Tongue (tissue), 2 donors: ENCODE results near the gene COX20. TPM values are rescaled to one million over a fixed set of nuclear protein-coding genes. Genes with fewer than 3 reads are reported as not detected.
"Not testable (repeated sequence)": the region's sequence is repeated elsewhere in the genome, so short reads cannot be mapped to it uniquely, and the experiment has no call there.

Source experiments
- DNase-seq: peaks from one replicate; pipeline ENCODE4 v3.0.0-alpha.2; 2015
- total RNA-seq: library from RNA; depleted of rRNA; stranded (reverse); fragments of >200 nt; gene quantifications from one replicate; pipeline ENCODE4 v1.2.3, GENCODE V29; 2014

COX20 gene
- total RNA-seq, 1 donor from 2014 or later = 34.6 TPM

- no peak for DNase-seq
Observed at GRCh38 chr1:244826712-244827111, 8.7 kb upstream of the COX20 start.

DNA sequence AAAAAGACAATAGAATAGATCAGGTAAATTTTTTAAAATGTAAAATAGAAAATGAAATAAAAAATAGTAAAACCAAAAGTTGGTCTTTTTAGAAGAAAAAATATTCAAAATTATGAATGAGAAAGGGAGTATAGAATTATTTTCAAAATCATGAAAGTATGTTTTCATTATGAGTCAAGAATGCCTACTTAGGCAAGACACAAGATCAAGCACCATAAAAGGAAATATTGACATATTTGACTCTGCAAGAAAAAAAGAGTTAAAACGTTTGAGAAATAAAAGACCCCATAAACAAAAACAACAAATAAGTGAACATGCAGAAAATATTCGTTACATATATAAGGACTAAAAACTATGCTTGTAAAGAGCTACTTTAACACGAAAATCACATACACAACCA, 4.8 kb upstream of the COX20 start:
- no peak for DNase-seq

DNA sequence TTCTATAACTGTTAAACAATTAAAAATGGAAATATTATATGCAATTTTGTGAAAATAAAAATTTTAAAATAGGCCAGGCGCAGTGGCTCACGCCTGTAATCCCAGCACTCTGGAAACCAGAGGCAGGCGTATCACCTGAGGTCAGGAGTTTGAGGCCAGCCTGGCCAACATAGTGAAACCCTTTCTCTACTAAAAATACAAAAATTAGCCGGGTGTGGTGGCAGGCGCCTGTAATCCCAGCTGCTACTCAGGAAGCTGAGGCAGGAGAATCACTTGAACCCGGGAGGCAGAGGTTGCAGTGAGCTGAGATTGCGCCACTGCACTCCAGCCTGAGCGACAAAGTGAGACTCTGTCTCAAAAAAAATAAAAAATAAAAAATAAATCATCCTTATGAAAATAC, 2.2 kb upstream of the COX20 start:
- DNase-seq = not testable (repeated sequence)

GRCh38 chr1:244833734-244834542, 1.5 kb upstream of the COX20 start:
- peak; percentile 88 for DNase-seq

GRCh38 chr1:244834543-244835275, 749 bp upstream of the COX20 start:
- peak; percentile 96 for DNase-seq

GRCh38 chr1:244836135-244836521, 670 bp downstream of the COX20 start:
- DNase-seq = peak; percentile 58

- no peak for DNase-seq
Observed at GRCh38 chr1:244836584-244836983, 1.1 kb downstream of the COX20 start.

GRCh38 chr1:244837597-244838258, 2.3 kb downstream of the COX20 start:
- no peak for DNase-seq

- no peak for DNase-seq
Observed at GRCh38 chr1:244839656-244840055, 4.2 kb downstream of the COX20 start.

GRCh38 chr1:244840219-244840794, 4.8 kb downstream of the COX20 start:
- DNase-seq = no peak

- no peak for DNase-seq
Observed at GRCh38 chr1:244841273-244841927, 5.9 kb downstream of the COX20 start.

GRCh38 chr1:244843148-244843978, 7.9 kb downstream of the COX20 start:
- no peak for DNase-seq

DNA sequence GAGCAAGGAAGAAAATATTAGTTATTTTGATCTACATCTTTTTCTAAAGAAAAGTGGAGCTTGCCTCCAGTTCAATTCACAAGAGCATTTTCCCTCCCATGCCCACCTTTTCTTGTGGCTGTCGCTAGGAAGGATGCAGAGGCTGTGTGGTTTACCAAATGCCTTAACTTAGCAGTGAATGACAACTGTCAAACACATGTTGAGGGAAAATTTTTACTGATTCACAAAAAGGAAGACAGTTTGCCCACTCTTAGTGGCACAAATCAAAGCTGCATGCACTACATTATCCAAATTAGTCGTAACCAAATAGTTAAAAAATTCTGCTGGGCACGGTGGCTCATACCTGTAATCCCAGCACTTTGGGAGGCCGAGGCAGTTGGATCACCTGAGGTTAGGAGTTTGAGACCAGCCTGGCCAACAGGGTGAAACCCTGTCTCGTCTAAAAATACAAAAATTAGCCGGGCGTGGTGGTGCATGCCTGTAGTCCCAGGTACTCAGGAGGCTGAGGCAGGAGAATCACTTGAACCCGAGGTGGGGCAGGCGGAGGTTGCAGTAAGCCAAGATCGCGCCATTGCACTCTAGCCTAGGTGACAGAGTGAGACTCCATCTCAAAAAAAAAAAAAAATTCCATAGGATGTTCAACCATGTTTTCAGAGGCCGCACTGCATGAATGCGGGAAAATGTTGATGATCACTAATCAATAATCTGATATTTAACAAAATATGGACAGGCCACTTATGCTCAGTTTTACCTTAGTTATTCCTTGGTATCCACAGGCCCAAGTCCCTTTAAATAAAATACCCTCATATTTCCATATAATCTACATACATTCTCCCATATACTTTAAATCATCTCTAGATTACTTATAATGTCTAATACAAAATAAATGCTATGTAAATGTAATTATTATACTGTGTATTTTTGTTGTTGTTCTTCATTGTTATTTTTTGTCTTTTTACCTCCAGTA, 9.0 kb downstream of the COX20 start:
- DNase-seq = no peak

DNA sequence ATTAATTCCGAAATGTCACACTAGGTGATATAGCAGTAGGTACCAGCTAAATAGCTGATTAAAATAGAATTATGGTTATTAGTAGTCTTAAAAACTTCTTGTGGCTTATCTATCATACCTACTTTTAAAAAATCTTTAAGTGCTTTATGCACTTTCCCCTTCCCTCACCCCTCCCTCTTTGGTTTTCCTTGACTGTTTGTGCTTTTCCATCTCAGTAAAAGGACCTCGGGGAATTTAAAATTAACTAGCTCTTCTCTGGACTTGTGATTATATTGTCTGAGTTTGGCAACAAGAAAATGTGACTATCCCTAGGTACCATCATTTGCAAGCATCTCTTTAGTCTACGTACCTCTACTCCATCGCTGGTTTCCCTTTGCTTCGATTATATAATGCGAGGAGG, 11.2 kb downstream of the COX20 start:
- DNase-seq = no peak

GRCh38 chr1:244849189-244849866, 13.9 kb downstream of the COX20 start:
- DNase-seq = no peak

DNA sequence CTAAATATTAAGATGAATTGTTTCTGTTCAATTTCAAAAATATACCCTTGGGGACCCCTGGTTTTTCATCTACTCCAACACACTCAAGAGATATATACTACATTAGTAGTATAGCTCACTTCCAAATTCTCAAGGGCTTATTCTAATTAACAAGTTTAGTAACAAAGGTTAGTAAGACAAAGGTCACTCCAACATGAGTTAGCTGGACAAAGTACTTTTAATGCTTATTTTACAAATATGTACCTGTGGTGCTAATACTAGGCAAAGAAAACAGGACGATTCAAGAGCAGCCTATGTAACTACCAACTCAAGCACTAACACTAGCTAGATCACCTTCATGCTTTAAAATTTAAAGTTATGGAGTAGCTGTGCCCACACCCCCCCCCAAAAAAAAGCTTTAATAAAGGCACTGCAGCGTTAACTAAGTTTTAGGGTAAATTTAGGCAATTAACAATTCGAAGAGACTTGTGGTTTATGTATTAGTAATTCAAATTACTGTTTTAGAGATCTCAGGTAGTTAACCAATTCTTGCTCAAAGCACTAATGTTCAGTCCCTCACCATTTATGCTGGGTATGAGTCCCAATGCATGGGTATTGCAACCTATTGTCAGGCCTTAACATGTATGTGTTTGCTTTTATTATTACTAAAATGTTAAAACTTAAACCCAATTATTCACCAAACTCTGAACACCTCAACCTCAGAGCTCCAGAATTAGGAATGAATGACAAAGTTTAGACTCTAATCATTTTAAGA, 14.8 kb downstream of the COX20 start:
- no peak for DNase-seq

DNA sequence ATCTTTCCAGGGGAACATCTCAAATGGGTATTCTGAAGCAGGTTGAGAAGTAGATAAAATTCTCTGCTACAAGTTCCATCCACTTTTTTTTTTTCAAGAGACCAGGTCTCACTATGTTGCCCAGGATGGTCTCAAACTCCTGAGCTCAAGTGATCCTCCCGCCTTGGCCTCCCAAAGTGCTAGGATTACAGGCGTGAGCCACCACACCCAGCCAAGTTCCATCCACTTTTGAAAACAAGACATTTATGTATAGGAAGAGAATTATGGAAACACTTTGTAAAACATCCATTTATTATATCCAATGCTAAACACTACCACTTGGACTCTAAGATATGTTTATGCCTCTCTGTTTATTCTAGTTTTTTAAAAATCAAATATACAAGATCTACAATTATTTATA, 15.4 kb downstream of the COX20 start:
- no peak for DNase-seq

DNA sequence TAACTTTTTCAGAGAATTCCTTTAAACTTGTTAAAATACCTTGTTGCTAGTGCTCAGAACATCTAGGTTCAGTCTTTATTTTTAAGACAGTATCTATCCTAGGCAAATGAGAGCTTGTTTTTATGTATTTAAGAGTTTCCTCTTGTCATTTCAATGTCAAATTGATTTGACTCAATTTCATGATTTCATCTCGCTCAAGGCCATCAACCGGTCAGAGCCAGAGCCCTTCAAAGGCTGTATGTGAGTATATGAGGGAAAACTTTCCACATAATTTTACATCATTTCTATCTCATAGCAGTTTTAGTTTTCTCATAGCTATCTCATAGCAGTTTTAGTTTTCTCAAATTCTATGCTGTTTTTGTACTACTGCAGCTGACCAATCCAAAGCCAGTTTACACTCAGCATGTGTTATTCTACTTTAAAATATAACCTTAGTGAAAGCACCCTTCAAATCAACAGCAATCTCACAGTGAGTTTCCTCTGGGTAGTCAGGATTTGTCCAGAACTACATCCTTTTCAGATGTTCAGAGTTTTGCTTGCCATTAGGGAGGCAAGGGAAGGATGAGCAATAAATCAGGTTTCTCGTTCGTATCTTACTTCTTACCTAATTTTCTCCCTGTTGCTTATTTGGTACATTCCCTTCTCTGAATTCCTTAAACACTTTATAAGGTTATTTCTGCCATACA, 16.2 kb downstream of the COX20 start:
- no peak for DNase-seq
